GM20000 (cell line): Measurements from ENCODE around the gene SLC25A26.
A peak's percentile ranks its signal among the peaks of the same experiment; 100 is the strongest.
"Not testable (repeated sequence)": the region's sequence is repeated elsewhere in the genome, so short reads cannot be mapped to it uniquely, and the experiment has no call there.

Source experiments
- DNase-seq: peaks from one replicate; pipeline ENCODE4 v3.0.0; 2012; ENCODE audit warnings: low spot score
- CTCF ChIP-seq: IDR thresholded peaks from 2 replicates; pipeline ENCODE4 v1.5.1; 2012; ENCODE audit warnings: mild to moderate bottlenecking, control low read depth; ENCODE audit errors: extremely low read depth, missing control alignments

SLC25A26 gene

GRCh38 chr3:66299891-66300290 lies 79.1 kb downstream of the SLC25A26 start:
- no peak for TF ChIP-seq CTCF
- no peak for DNase-seq

- TF ChIP-seq CTCF = no peak
- DNase-seq = peak; percentile 18
Observed at GRCh38 chr3:66302288-66302687, 81.5 kb downstream of the SLC25A26 start.

GRCh38 chr3:66303491-66303901 lies 82.7 kb downstream of the SLC25A26 start:
- no peak for TF ChIP-seq CTCF
- peak; percentile 15 for DNase-seq

- TF ChIP-seq CTCF = no peak
- no peak for DNase-seq
Observed at GRCh38 chr3:66304293-66304692, 83.5 kb downstream of the SLC25A26 start.

GRCh38 chr3:66306086-66306485 lies 85.3 kb downstream of the SLC25A26 start:
- not testable (repeated sequence) for DNase-seq

GRCh38 chr3:66306991-66307390 lies 86.2 kb downstream of the SLC25A26 start:
- not testable (repeated sequence) for DNase-seq

- no peak for TF ChIP-seq CTCF
- DNase-seq = no peak
Observed at GRCh38 chr3:66312039-66312438, 91.2 kb downstream of the SLC25A26 start.

- no peak for DNase-seq
- TF ChIP-seq CTCF = no peak
Observed at GRCh38 chr3:66314455-66314854, 93.7 kb downstream of the SLC25A26 start.
